ENCODE data around the gene TBCK.

The TBCK gene

DNA sequence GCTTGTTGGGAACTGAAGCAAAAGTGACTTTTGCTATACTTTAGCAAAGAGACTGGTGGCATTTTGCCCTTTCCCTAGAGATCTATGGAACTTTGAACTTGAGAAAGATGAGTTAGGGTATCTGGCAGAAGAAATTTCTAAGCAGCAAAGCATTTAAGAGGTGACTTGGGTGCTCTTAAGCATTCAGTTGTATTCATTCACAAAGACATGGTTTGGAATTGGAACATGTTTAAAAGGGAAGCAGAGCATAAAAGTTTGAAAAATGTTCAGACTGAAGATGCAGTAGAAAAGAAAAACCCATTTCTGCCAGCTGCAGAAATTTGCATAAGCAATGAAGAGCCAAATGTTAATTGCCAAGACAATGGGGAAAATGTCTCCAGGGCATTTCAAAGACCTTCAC, 21.9 kb upstream of the TBCK start:
- no peak overlapping the region for H3K4me2 ChIP-seq (ENCODE audit: low read length)
- H3K36me3 ChIP-seq (ENCODE audit: control insufficient read depth, insufficient read depth, low read length) = no peaks in the 10 kb centered on the region
- H3K27me3 ChIP-seq (ENCODE audit: control insufficient read depth, insufficient read depth, low read length) = no peaks in the 10 kb centered on the region
- no peak overlapping the region for H3K27ac ChIP-seq
- no peak for TF ChIP-seq CTCF (IDR thresholded peaks at IDR 0.05)
- H2AFZ ChIP-seq = no peak overlapping the region
- no peak overlapping the region for H3K4me3 ChIP-seq (ENCODE audit: low read depth, low read length)
- no peaks in the 10 kb centered on the region for H3K9me3 ChIP-seq (ENCODE audit: control insufficient read depth, low read length)
- H3K4me1 ChIP-seq = no peaks in the 10 kb centered on the region
- no peaks in the 10 kb centered on the region for H3K79me2 ChIP-seq
- no peak overlapping the region for H3K9ac ChIP-seq

DNA sequence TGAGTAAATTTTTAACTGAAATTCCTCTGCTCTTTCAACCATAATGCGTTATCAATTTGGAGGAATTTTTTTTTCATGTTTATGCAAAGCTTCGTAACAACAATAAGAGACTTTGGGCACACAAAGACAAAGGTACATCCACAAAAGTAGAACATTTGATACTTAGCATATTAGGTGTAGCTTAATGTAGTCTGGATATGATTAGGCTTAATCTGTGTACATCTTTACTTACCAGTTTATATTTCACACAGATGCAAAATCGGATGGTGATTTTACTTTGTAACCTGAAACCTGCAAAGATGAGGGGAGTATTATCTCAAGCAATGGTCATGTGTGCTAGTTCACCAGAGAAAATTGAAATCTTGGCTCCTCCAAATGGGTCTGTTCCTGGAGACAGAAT, 20.6 kb upstream of the TBCK start:
- Histone ChIP-seq H3K4me2 (ENCODE audit: low read length) (no peak overlapping the region), H3K9ac (no peak overlapping the region), H3K4me3 (ENCODE audit: low read depth, low read length) (no peak overlapping the region), H3K79me2 (no peaks in the 10 kb centered on the region), H3K27me3 (ENCODE audit: control insufficient read depth, insufficient read depth, low read length) (no peaks in the 10 kb centered on the region), H2AFZ (no peak overlapping the region), H3K36me3 (ENCODE audit: control insufficient read depth, insufficient read depth, low read length) (no peaks in the 10 kb centered on the region), H3K27ac (no peak overlapping the region), H3K9me3 (ENCODE audit: control insufficient read depth, low read length) (no peaks in the 10 kb centered on the region), H3K4me1 (no peaks in the 10 kb centered on the region)
- TF ChIP-seq CTCF (IDR thresholded peaks at IDR 0.05) = no peak

DNA sequence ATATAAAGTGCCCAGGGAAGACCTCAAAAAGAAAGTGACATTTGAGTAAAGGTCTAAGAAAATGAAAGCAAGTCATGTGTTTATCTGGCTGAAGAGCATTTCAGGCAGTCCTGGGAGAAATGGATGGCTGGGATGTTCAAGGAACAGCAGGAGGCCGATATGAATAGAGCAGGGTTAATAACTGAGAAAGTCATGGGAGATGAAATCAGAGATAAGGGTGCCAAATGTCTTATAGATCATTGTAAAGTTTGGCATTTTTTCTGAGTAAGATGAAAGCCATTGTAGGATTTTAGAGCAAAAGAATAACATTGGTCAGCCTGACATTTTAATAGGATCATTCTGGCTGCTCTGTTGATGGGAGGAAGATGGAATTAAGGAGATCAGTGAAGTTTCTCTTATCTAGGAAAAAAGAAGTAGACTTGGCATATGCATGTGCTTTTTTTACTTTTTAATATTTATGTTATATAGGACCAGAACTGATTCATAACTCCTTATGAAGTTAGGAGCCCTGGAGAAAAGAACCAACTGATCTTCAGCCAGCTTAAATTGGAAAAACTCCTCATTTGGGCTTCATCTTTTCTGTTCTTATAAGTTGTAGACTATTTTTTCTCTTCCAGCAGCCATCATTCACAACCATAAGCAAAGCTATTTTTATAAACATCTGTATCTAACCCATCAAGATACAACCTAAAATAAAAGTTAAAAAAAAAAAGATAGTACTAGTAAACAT, 18.9 kb upstream of the TBCK start:
- Histone ChIP-seq H2AFZ (no peak overlapping the region), H3K4me3 (ENCODE audit: low read depth, low read length) (no peak overlapping the region), H3K36me3 (ENCODE audit: control insufficient read depth, insufficient read depth, low read length) (no peaks in the 10 kb centered on the region), H3K27me3 (ENCODE audit: control insufficient read depth, insufficient read depth, low read length) (no peaks in the 10 kb centered on the region), H3K9ac (no peak overlapping the region), H3K9me3 (ENCODE audit: control insufficient read depth, low read length) (no peaks in the 10 kb centered on the region), H3K27ac (no peak overlapping the region), H3K79me2 (no peaks in the 10 kb centered on the region), H3K4me2 (ENCODE audit: low read length) (no peak overlapping the region), H3K4me1 (no peaks in the 10 kb centered on the region)
- TF ChIP-seq CTCF (IDR thresholded peaks at IDR 0.05) = no peak

DNA sequence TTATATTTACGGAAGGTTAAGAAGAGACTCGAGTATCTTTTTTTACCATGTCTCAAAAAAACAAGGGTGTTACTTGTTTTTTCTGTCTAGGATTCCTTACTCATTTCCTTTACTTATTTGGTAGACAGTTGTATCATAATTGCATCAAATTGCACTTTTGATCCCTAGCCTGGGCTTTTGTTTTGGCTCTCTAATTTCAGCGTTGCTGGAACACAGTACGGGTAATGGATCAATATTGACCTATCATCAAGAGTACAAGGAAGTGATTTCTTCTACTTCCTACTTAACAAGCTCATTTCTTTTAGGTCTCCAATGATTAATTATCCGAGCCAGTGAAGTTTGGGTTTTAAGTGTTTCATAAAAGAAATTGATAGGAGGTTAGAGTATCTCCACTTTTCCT, 17.2 kb upstream of the TBCK start:
- no peaks in the 10 kb centered on the region for H3K9me3 ChIP-seq (ENCODE audit: control insufficient read depth, low read length)
- H3K4me1 ChIP-seq = no peaks in the 10 kb centered on the region
- H3K9ac ChIP-seq = no peak overlapping the region
- no peak overlapping the region for H2AFZ ChIP-seq
- H3K27me3 ChIP-seq (ENCODE audit: control insufficient read depth, insufficient read depth, low read length) = no peaks in the 10 kb centered on the region
- no peak overlapping the region for H3K27ac ChIP-seq
- H3K36me3 ChIP-seq (ENCODE audit: control insufficient read depth, insufficient read depth, low read length) = no peaks in the 10 kb centered on the region
- H3K79me2 ChIP-seq = no peaks in the 10 kb centered on the region
- H3K4me2 ChIP-seq (ENCODE audit: low read length) = no peak overlapping the region
- TF ChIP-seq CTCF (IDR thresholded peaks at IDR 0.05) = no peak
- no peak overlapping the region for H3K4me3 ChIP-seq (ENCODE audit: low read depth, low read length)

GRCh38 chr4:106329041-106329618, 13.1 kb upstream of the TBCK start:
- H3K4me2 ChIP-seq (ENCODE audit: low read length) = no peak overlapping the region
- TF ChIP-seq CTCF (IDR thresholded peaks at IDR 0.05) = peak; percentile 24
- no peak overlapping the region for H3K9ac ChIP-seq
- H3K27ac ChIP-seq = no peak overlapping the region
- no peaks in the 10 kb centered on the region for H3K4me1 ChIP-seq
- no peaks in the 10 kb centered on the region for H3K79me2 ChIP-seq
- H3K36me3 ChIP-seq (ENCODE audit: control insufficient read depth, insufficient read depth, low read length) = no peaks in the 10 kb centered on the region
- H3K4me3 ChIP-seq (ENCODE audit: low read depth, low read length) = no peak overlapping the region
- no peaks in the 10 kb centered on the region for H3K27me3 ChIP-seq (ENCODE audit: control insufficient read depth, insufficient read depth, low read length)
- no peaks in the 10 kb centered on the region for H3K9me3 ChIP-seq (ENCODE audit: control insufficient read depth, low read length)
- no peak overlapping the region for H2AFZ ChIP-seq
